Liver (tissue), 9 donors: Measurements from ENCODE around the gene SYCP1. TPM values are rescaled to one million over a fixed set of nuclear protein-coding genes. Genes with fewer than 3 reads are reported as not detected.
"Not testable (repeated sequence)": the region's sequence is repeated elsewhere in the genome, so short reads cannot be mapped to it uniquely, and the experiment has no call there.

Experiments
- DNase-seq: peaks from one replicate; pipeline ENCODE4 v3.0.0-alpha.2; 2017; ENCODE audit warnings: low spot score
- H3K27ac ChIP-seq, 2 donors: one replicate each; pipeline ENCODE4 v1.7.0; 2013; ENCODE audit warnings: inconsistent platforms in 2 of 2, low read length in 2 of 2, control low read depth in 1 of 2, low read depth in 1 of 2, mild to moderate bottlenecking in 1 of 2
- H3K27me3 ChIP-seq, 4 donors: one replicate each; pipeline versions ENCODE4 v1.6.1 to v1.7.0; 2013; ENCODE audit warnings: low read length in 3 of 4, inconsistent platforms in 1 of 4, mild to moderate bottlenecking in 1 of 4, moderate library complexity in 1 of 4; ENCODE audit not compliant: control insufficient read depth in 4 of 4, insufficient read depth in 4 of 4
- H3K36me3 ChIP-seq, 4 donors: one replicate each; pipeline versions ENCODE4 v1.6.1 to v1.7.0; 2013; ENCODE audit warnings: low read length in 3 of 4, mild to moderate bottlenecking in 3 of 4, low read depth in 1 of 4, moderate library complexity in 1 of 4; ENCODE audit not compliant: control insufficient read depth in 4 of 4, insufficient read depth in 3 of 4
- H3K4me1 ChIP-seq, 4 donors: one replicate each; pipeline versions ENCODE4 v1.6.1 to v1.7.0; 2013; ENCODE audit warnings: low read length in 3 of 4, mild to moderate bottlenecking in 3 of 4, moderate library complexity in 1 of 4; ENCODE audit not compliant: control insufficient read depth in 4 of 4, insufficient read depth in 4 of 4
- H3K4me3 ChIP-seq, 3 donors: one replicate each; pipeline versions ENCODE4 v1.6.1 to v1.7.0; 2013; ENCODE audit warnings: low read length in 3 of 3, control low read depth in 1 of 3, low read depth in 1 of 3, mild to moderate bottlenecking in 1 of 3
- H3K9ac ChIP-seq, 2 donors: one replicate each; pipeline ENCODE4 v1.7.0; 2013; ENCODE audit warnings: low read length in 2 of 2, mild to moderate bottlenecking in 2 of 2, moderate library complexity in 2 of 2, control low read depth in 1 of 2, low read depth in 1 of 2
- H3K9me3 ChIP-seq, 4 donors: one replicate each; pipeline versions ENCODE4 v1.6.1 to v1.7.0; 2013; ENCODE audit warnings: low read length in 3 of 4; ENCODE audit not compliant: control insufficient read depth in 4 of 4
- ATF3 ChIP-seq: IDR thresholded peaks from 2 replicates; pipeline ENCODE4 v1.6.1; 2016; ENCODE audit warnings: antibody characterized with exemption
- CTCF ChIP-seq: fragments of 150-350 bp; IDR thresholded peaks from 2 replicates; pipeline ENCODE4 v1.5.1; 2017; ENCODE audit warnings: improper control_type of control experiment, low read depth, low read length; ENCODE audit not compliant: missing input control
- EGR1 ChIP-seq, 2 donors: IDR thresholded peaks; 2 replicates each; pipeline ENCODE4 v1.6.1; 2016 to 2018; ENCODE audit warnings: antibody characterized with exemption in 2 of 2, low read depth in 2 of 2
- FOXA1 ChIP-seq: IDR thresholded peaks from 2 replicates; pipeline ENCODE4 v1.6.1; 2016; ENCODE audit warnings: antibody characterized with exemption
- FOXA2 ChIP-seq: IDR thresholded peaks from 2 replicates; pipeline ENCODE4 v1.6.1; 2016; ENCODE audit warnings: antibody characterized with exemption
- GABPA ChIP-seq, 2 donors: IDR thresholded peaks in 1 of 2; conservative IDR thresholded peaks in 1 of 2; 2 replicates each; pipeline ENCODE4 v1.6.1; 2016; ENCODE audit warnings: antibody characterized with exemption in 2 of 2, mild to moderate bottlenecking in 1 of 2, moderate library complexity in 1 of 2
- HNF4A ChIP-seq, 2 donors: conservative IDR thresholded peaks; 2 replicates each; pipeline ENCODE4 v1.6.1; 2016; ENCODE audit warnings: antibody characterized with exemption in 2 of 2, mild to moderate bottlenecking in 2 of 2
- HNF4G ChIP-seq: IDR thresholded peaks from 2 replicates; pipeline ENCODE4 v1.6.1; 2016; ENCODE audit warnings: antibody characterized with exemption
- JUND ChIP-seq, 2 donors: IDR thresholded peaks; 2 replicates each; pipeline ENCODE4 v1.6.1; 2016; ENCODE audit warnings: antibody characterized with exemption in 2 of 2
- MAX ChIP-seq: IDR thresholded peaks from 2 replicates; pipeline ENCODE4 v1.6.1; 2016; ENCODE audit warnings: antibody characterized with exemption
- NR2F2 ChIP-seq: IDR thresholded peaks from 2 replicates; pipeline ENCODE4 v1.6.1; 2016; ENCODE audit warnings: antibody characterized with exemption
- RAD21 ChIP-seq, 2 donors: IDR thresholded peaks; 2 replicates each; pipeline ENCODE4 v1.6.1; 2016; ENCODE audit warnings: antibody characterized with exemption in 2 of 2, mild to moderate bottlenecking in 2 of 2
- RXRA ChIP-seq, 2 donors: IDR thresholded peaks; 2 replicates each; pipeline ENCODE4 v1.6.1; 2017 to 2018; ENCODE audit warnings: antibody characterized with exemption in 2 of 2, mild to moderate bottlenecking in 1 of 2
- SP1 ChIP-seq: IDR thresholded peaks from 2 replicates; pipeline ENCODE4 v1.6.1; 2018; ENCODE audit warnings: antibody characterized with exemption, mild to moderate bottlenecking
- TAF1 ChIP-seq: conservative IDR thresholded peaks from 2 replicates; pipeline ENCODE4 v1.6.1; 2016; ENCODE audit warnings: antibody characterized with exemption, mild to moderate bottlenecking
- YY1 ChIP-seq: IDR thresholded peaks from 2 replicates; pipeline ENCODE4 v1.6.1; 2016; ENCODE audit warnings: antibody characterized with exemption, mild to moderate bottlenecking
- ZBTB33 ChIP-seq: IDR thresholded peaks from 2 replicates; pipeline ENCODE4 v1.6.1; 2016; ENCODE audit warnings: antibody characterized with exemption
- WGBS: extraction: QIAGEN DNeasy Blood & Tissue Kit; methylation state at CpG from one replicate; pipeline ENCODE4 v1.1.7; 2013; 5-methylcytosine and 5-hydroxymethylcytosine counted together
- polyA plus RNA-seq, 2 donors: library from polyadenylated mRNA; stranded (reverse) in 1 of 2; unstranded in 1 of 2; fragments of 200-250 nt in 1 of 2; fragments of >200 nt in 1 of 2; fragmentation: Nextera tagmentation in 1 of 2; extraction: Ambion mirVana in 1 of 2; gene quantifications; one replicate each; pipeline versions ENCODE4 v1.2.1 to v1.2.3, GENCODE V29; 2013 to 2015
- total RNA-seq, 2 donors: library from RNA; depleted of rRNA; stranded (reverse); fragments of >200 nt; gene quantifications; one replicate each; pipeline ENCODE4 v1.2.3, GENCODE V29; 2014
- donor health status: healthy.
- donor health status: healthy.
- donor health status: healthy.
- donor health status: healthy.
- donor health status: healthy.

The SYCP1 gene
- total and polyA plus RNA-seq, 4 donors, result 0.89 TPM; not detected in 3

GRCh38 chr1:114903480-114903879 lies 48.8 kb downstream of the SYCP1 start:
- H3K4me1 ChIP-seq, result no peaks in the 10 kb centered on the region
- TF ChIP-seq EGR1 (IDR thresholded peaks at IDR 0.05; ENCODE audit: low read depth in 2 of 2) (no peak), CTCF (no peak), GABPA (IDR thresholded peaks at IDR 0.05 in 1 of 2, conservative IDR thresholded peaks at IDR 0.05 in 1 of 2) (no peak), MAX (no peak), RXRA (IDR thresholded peaks at IDR 0.05) (no peak), HNF4G (no peak), RAD21 (IDR thresholded peaks at IDR 0.05) (no peak), ZBTB33 (no peak), NR2F2 (no peak), ATF3 (no peak), TAF1 (no peak), FOXA1 (no peak), JUND (IDR thresholded peaks at IDR 0.05) (no peak), SP1 (no peak), HNF4A (conservative IDR thresholded peaks at IDR 0.05) (no peak), YY1 (no peak)
- H3K27me3 ChIP-seq, result no peaks in the 10 kb centered on the region
- H3K9me3 ChIP-seq, result peaks cover 0 to 7% (median 2%) of the 10 kb centered on the region in 4 donors
- H3K9ac ChIP-seq, result no peak overlapping the region
- H3K27ac ChIP-seq, result no peak overlapping the region
- DNase-seq, result no peak
- no peaks in the 10 kb centered on the region for H3K36me3 ChIP-seq
- no peak overlapping the region for H3K4me3 ChIP-seq
- 75% methylated on average over 1 of the region's 1 CpG for WGBS

- H3K4me3 ChIP-seq, H3K36me3 ChIP-seq, H3K9ac ChIP-seq, H3K27ac ChIP-seq, H3K4me1 ChIP-seq, H3K27me3 ChIP-seq, DNase-seq, H3K9me3 ChIP-seq: not testable (repeated sequence)
- WGBS, result 47% methylated on average over 4 of the region's 4 CpGs
These were observed 61.1 kb downstream of the SYCP1 start for GRCh38 chr1:114915720-114916119.

- Histone ChIP-seq H3K36me3 (no peaks in the 10 kb centered on the region), H3K4me3 (no peak overlapping the region), H3K9me3 (peaks cover 0 to 3% (median 0%) of the 10 kb centered on the region in 4 donors), H3K4me1 (no peaks in the 10 kb centered on the region), H3K9ac (no peak overlapping the region), H3K27ac (no peak overlapping the region), H3K27me3 (peaks cover 0 to 4% (median 0%) of the 10 kb centered on the region in 4 donors)
- DNase-seq, result no peak
- TF ChIP-seq MAX (no peak), RXRA (IDR thresholded peaks at IDR 0.05) (no peak), ZBTB33 (no peak), EGR1 (IDR thresholded peaks at IDR 0.05; ENCODE audit: low read depth in 2 of 2) (no peak), ATF3 (no peak), RAD21 (IDR thresholded peaks at IDR 0.05) (no peak), FOXA2 (no peak), JUND (IDR thresholded peaks at IDR 0.05) (no peak), FOXA1 (no peak), HNF4G (no peak), NR2F2 (no peak), SP1 (no peak), GABPA (IDR thresholded peaks at IDR 0.05 in 1 of 2, conservative IDR thresholded peaks at IDR 0.05 in 1 of 2) (no peak), HNF4A (conservative IDR thresholded peaks at IDR 0.05) (no peak), YY1 (no peak)
These were observed 71.9 kb downstream of the SYCP1 start for GRCh38 chr1:114926607-114927006.
